HG02981 (cell line): ENCODE results near the gene HSPB6.
"Not testable (repeated sequence)": the region's sequence is repeated elsewhere in the genome, so short reads cannot be mapped to it uniquely, and the experiment has no call there.

ENCODE experiments used
- ATAC-seq: cut with Tn5 transposase; IDR thresholded peaks from one replicate; pipeline ENCODE4 v1.9.1; 2021; ENCODE audit warnings: mild to moderate bottlenecking, moderate library complexity; ENCODE audit not compliant: unreplicated experiment

HSPB6 gene

GRCh38 chr19:35786299-35787160 is 29.7 kb upstream of the HSPB6 start:
- no peak for ATAC-seq

GRCh38 chr19:35785339-35785627 is 28.5 kb upstream of the HSPB6 start:
- no peak for ATAC-seq

GRCh38 chr19:35784503-35785338 is 27.9 kb upstream of the HSPB6 start:
- ATAC-seq: no peak

- no peak for ATAC-seq
These were observed 26.9 kb upstream of the HSPB6 start for GRCh38 chr19:35783469-35784434.

GRCh38 chr19:35782589-35782988 is 25.8 kb upstream of the HSPB6 start:
- no peak for ATAC-seq

GRCh38 chr19:35781650-35782049 is 24.8 kb upstream of the HSPB6 start:
- ATAC-seq: no peak

GRCh38 chr19:35780717-35781116 is 23.9 kb upstream of the HSPB6 start:
- ATAC-seq: no peak

GRCh38 chr19:35780058-35780457 is 23.2 kb upstream of the HSPB6 start:
- ATAC-seq: no peak

- ATAC-seq: no peak
These were observed 22.2 kb upstream of the HSPB6 start for GRCh38 chr19:35779033-35779432.

GRCh38 chr19:35777961-35778360 is 21.1 kb upstream of the HSPB6 start:
- ATAC-seq: no peak

GRCh38 chr19:35777086-35777841 is 20.4 kb upstream of the HSPB6 start:
- ATAC-seq: no peak

GRCh38 chr19:35776102-35776788 is 19.4 kb upstream of the HSPB6 start:
- no peak for ATAC-seq

- ATAC-seq: peak; percentile 91
These were observed 18.7 kb upstream of the HSPB6 start, which contains the start of gene ARHGAP33 for GRCh38 chr19:35775298-35776101. ARHGAP33 (plus strand) TSS chr19:35775564; CDS start chr19:35775659, 95 bp downstream.

- no peak for ATAC-seq
These were observed 18.1 kb upstream of the HSPB6 start for GRCh38 chr19:35775046-35775297.

- ATAC-seq: no peak
These were observed 17.6 kb upstream of the HSPB6 start for GRCh38 chr19:35774274-35775045.

GRCh38 chr19:35773020-35773806 is 16.4 kb upstream of the HSPB6 start:
- ATAC-seq: no peak

GRCh38 chr19:35772362-35772761 is 15.5 kb upstream of the HSPB6 start:
- not testable (repeated sequence) for ATAC-seq

- ATAC-seq: no peak
These were observed 11.2 kb upstream of the HSPB6 start for GRCh38 chr19:35768082-35768421.
